Testis (tissue), 3 donors: ENCODE data around the gene CMPK1. TPM values are rescaled to one million over a fixed set of nuclear protein-coding genes. Genes with fewer than 3 reads are reported as not detected.

ENCODE experiments used
- DNase-seq: peaks from one replicate; pipeline ENCODE4 v3.0.0-alpha.2; 2019
- H3K27ac ChIP-seq, 2 donors: fragments of 200-600 bp; sonication (generic); one replicate each; pipeline ENCODE4 v1.5.1; 2019
- H3K27me3 ChIP-seq: fragments of 200-600 bp; sonication (generic); one replicate; pipeline ENCODE4 v1.5.1; 2019
- H3K36me3 ChIP-seq: fragments of 200-600 bp; sonication (generic); one replicate; pipeline ENCODE4 v1.5.1; 2017; ENCODE audit warnings: low read depth; ENCODE audit errors: missing control alignments
- H3K4me1 ChIP-seq: fragments of 200-600 bp; sonication (generic); one replicate; pipeline ENCODE4 v1.5.1; 2019
- H3K4me3 ChIP-seq, 2 donors: fragments of 200-600 bp; sonication (generic); one replicate each; pipeline ENCODE4 v1.5.1; 2017 to 2019
- H3K9me3 ChIP-seq: fragments of 200-600 bp; sonication (generic); one replicate; pipeline ENCODE4 v1.5.1; 2017
- POLR2A ChIP-seq: fragments of 450-650 bp; IDR thresholded peaks from one replicate; pipeline ENCODE4 v1.6.1; 2017; ENCODE audit warnings: antibody characterized with exemption, mild to moderate bottlenecking, moderate library complexity
- WGBS, 2 donors: methylation state at CpG; one replicate each; pipeline ENCODE4 v1.1.5; 2018; 5-methylcytosine and 5-hydroxymethylcytosine counted together
- intact Hi-C: fragments of 100-400 bp; cut with DNase I; formaldehyde crosslinking; loops from one replicate; pipeline ENCODE4 v1.15.1; 2023; ENCODE audit warnings: low total_unique reads
- polyA plus RNA-seq: library from polyadenylated mRNA; stranded (reverse); fragments of 350-450 nt; fragmentation: Illumina TruSeq; extraction: RNeasy Lipid Tissue Mini Kit (QIAGEN cat#74804); gene quantifications from one replicate; pipeline ENCODE4 v1.2.3, GENCODE V29; 2014; ENCODE audit warnings: low read depth, low replicate concordance; ENCODE audit not compliant: insufficient read depth
- total RNA-seq, 2 donors: library from RNA; depleted of rRNA; stranded (reverse); fragments of >200 nt; gene quantifications; one replicate each; pipeline ENCODE4 v1.2.3, GENCODE V29; 2016
- TF ChIP-seq, protein P1 (sequence below), 3 experiments: fragments of 450-650 bp in 2 of 3; fragments of 200-600 bp in 1 of 3; sonication (generic) in 1 of 3; IDR thresholded peaks; one replicate each; pipeline ENCODE4 v1.5.1; 2016 to 2019; ENCODE audit warnings: antibody characterized with exemption in 3 of 3, mild to moderate bottlenecking in 2 of 3, moderate library complexity in 1 of 3

The CMPK1 gene
- total and polyA plus RNA-seq, 3 donors from 2014 or later = 35.1 to 37.0 (median 36.1) TPM

DNA sequence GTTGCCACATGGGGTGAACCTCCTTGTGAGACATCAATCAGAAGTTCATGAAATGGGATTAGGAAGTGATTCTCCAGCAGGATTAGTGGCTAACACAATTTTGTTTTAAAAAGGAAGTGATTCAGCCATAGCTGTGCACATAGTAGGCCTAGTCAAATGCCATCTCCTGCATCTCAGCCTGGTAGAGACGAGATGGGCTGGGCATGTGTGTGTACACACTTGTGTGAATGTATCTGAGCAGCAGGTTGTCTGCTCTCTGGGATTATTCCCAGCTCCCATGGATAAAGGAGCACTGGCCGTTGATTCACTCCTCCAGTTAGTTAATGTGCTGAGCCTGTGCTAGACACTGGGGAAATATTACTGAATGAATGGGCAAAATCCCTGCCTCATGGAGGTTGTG is 84.5 kb downstream of the CMPK1 start:
- Histone ChIP-seq H3K36me3 (no peaks in the 10 kb centered on the region), H3K27ac (no peak overlapping the region), H3K27me3 (no peaks in the 10 kb centered on the region), H3K4me1 (no peaks in the 10 kb centered on the region), H3K9me3 (no peaks in the 10 kb centered on the region), H3K4me3 (no peak overlapping the region)
- intact Hi-C loops = loop anchor here (10.0 kb wide), 1 partner anchor 233 kb away; no protein-coding TSS in a partner anchor
- no peak for TF ChIP-seq POLR2A
- TF ChIP-seq, protein P1, sequence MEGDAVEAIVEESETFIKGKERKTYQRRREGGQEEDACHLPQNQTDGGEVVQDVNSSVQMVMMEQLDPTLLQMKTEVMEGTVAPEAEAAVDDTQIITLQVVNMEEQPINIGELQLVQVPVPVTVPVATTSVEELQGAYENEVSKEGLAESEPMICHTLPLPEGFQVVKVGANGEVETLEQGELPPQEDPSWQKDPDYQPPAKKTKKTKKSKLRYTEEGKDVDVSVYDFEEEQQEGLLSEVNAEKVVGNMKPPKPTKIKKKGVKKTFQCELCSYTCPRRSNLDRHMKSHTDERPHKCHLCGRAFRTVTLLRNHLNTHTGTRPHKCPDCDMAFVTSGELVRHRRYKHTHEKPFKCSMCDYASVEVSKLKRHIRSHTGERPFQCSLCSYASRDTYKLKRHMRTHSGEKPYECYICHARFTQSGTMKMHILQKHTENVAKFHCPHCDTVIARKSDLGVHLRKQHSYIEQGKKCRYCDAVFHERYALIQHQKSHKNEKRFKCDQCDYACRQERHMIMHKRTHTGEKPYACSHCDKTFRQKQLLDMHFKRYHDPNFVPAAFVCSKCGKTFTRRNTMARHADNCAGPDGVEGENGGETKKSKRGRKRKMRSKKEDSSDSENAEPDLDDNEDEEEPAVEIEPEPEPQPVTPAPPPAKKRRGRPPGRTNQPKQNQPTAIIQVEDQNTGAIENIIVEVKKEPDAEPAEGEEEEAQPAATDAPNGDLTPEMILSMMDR (IDR thresholded peaks at IDR 0.05) = no peak
- 76 to 88% methylated on average over 2 of the region's 2 CpGs for WGBS, 2 donors
- no peak for DNase-seq

DNA sequence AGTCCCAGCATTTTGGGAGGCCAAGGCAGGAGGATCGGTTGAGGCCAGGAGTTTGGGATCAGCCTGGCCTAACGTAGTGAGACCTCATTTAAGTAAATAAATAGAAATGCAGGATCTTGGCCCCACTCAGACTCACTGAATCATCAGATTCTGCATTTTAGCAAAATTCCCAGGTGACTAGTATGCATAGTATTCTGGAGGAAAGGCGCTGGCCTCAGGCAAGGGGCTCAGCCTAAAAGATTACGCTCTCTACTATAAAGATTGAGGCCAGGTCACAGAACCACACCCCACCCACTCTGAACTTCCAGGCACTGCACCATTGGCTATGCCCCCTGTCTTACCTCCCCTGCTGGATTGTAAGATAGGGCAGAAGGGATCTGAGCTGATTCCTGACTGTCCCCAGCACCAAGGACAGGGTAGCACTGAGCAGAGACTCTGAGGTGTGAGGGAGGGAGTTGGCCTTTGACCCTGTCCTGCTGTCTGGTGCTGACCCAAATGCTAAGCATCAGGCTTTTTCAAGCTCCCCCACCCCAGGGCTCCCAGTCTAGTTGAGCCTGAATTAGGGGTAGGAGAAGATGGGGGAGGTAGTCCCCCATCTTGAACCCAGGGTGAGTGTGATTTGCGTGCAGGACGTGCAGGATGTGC is 85.2 kb downstream of the CMPK1 start:
- no peaks in the 10 kb centered on the region for H3K36me3 ChIP-seq
- H3K9me3 ChIP-seq = no peaks in the 10 kb centered on the region
- H3K4me3 ChIP-seq = no peak overlapping the region
- intact Hi-C loops = loop anchor here (10.0 kb wide), 1 partner anchor 234 kb away; no protein-coding TSS in a partner anchor
- no peak for DNase-seq
- no peaks in the 10 kb centered on the region for H3K27me3 ChIP-seq
- no peak for TF ChIP-seq POLR2A
- TF ChIP-seq, protein P1 (IDR thresholded peaks at IDR 0.05) = no peak
- no peaks in the 10 kb centered on the region for H3K4me1 ChIP-seq
- H3K27ac ChIP-seq = no peak overlapping the region
- 91 to 92% methylated on average over 5 to 6 of the region's 6 CpGs for WGBS, 2 donors

DNA sequence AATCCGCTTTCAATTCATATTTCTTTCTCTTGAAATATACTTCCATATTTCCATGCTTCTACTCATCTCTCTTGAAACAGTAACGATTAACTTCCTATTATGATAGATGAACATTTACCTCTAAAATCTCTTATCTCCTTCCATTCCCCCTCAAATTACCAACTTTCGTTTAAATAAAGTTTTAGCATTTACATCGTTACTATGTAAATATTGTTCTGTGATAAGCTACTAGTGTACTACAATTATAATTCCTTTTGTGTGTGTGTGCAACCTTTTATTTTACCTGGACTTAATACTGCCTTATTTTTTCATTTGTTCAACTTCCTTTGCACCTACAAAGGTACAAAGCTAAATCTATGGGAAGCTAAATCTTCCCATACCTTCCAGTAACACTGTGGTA is 87.0 kb downstream of the CMPK1 start:
- WGBS, 2 donors = 85 to 86% methylated on average over 4 of the region's 4 CpGs
- Histone ChIP-seq H3K27me3 (no peaks in the 10 kb centered on the region), H3K36me3 (no peaks in the 10 kb centered on the region), H3K9me3 (no peaks in the 10 kb centered on the region), H3K4me1 (no peaks in the 10 kb centered on the region), H3K27ac (no peak overlapping the region), H3K4me3 (no peak overlapping the region)
- DNase-seq = no peak
- intact Hi-C loops = no loop called here
- TF ChIP-seq, protein P1 (IDR thresholded peaks at IDR 0.05) = no peak
- no peak for TF ChIP-seq POLR2A

DNA sequence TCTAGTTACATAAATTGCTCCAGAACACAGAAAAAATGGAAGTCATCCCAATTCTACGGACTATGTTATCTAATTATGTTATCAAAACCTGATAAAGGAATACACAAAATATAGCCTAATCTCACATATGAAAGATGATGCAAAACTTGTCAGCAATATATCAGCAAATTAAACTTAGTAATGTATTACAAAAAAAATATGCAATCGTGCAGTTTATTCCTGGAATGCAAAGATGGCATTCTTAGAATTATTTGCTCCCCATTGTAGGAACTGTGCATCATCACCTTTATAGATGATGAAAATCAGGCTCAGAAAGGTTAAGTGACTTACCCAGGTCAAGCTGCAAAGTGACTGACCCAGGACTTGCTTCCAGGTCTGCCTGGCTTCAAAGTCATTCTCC is 90.3 kb downstream of the CMPK1 start:
- 49 to 55% methylated on average over 2 of the region's 2 CpGs for WGBS, 2 donors

More for the DNA sequence above, 90.3 kb downstream of the CMPK1 start:
- intact Hi-C loops = no loop called here
- Histone ChIP-seq H3K4me1 (no peaks in the 10 kb centered on the region), H3K4me3 (no peak overlapping the region), H3K36me3 (no peaks in the 10 kb centered on the region), H3K27me3 (no peaks in the 10 kb centered on the region), H3K9me3 (no peaks in the 10 kb centered on the region), H3K27ac (no peak overlapping the region)
- TF ChIP-seq, protein P1 (IDR thresholded peaks at IDR 0.05) = no peak
- DNase-seq = no peak
